Natural killer cell (primary cell): ENCODE data around the gene TYW1B. TPM values are rescaled to one million over a fixed set of nuclear protein-coding genes. Genes with fewer than 3 reads are reported as not detected.
"Not testable (repeated sequence)": the region's sequence is repeated elsewhere in the genome, so short reads cannot be mapped to it uniquely, and the experiment has no call there.

Experiments used
- ATAC-seq, 3 donors: fragments of 150-1000 bp in 2 of 3; fragments of 200-7000 bp in 1 of 3; cut with Tn5 transposase; 1 replicate in 1 of 3; 2 replicates in 2 of 3; pipeline ENCODE4 v1.10.0; 2021; ENCODE audit warnings: mild to moderate bottlenecking in 2 of 3, moderate library complexity in 2 of 3
- DNase-seq, 2 donors: peaks; one replicate each; pipeline versions ENCODE4 v3.0.0 to v3.0.0-alpha.2; 2013 to 2021; ENCODE audit warnings: mixed read lengths in 1 of 2
- H3K27ac ChIP-seq: one replicate; pipeline ENCODE4 v1.5.1; 2013; ENCODE audit warnings: mild to moderate bottlenecking, low read length
- H3K27me3 ChIP-seq: one replicate; pipeline ENCODE4 v1.6.1; 2013; ENCODE audit warnings: low read length; ENCODE audit not compliant: control insufficient read depth, insufficient read depth
- H3K36me3 ChIP-seq: one replicate; pipeline ENCODE4 v1.6.1; 2013; ENCODE audit warnings: low read length; ENCODE audit not compliant: control insufficient read depth, insufficient read depth
- H3K4me1 ChIP-seq: one replicate; pipeline ENCODE4 v1.6.1; 2013; ENCODE audit warnings: low read length; ENCODE audit not compliant: control insufficient read depth, insufficient read depth
- H3K4me3 ChIP-seq: one replicate; pipeline ENCODE4 v1.5.1; 2013; ENCODE audit warnings: low read length
- H3K9me3 ChIP-seq: one replicate; pipeline ENCODE4 v1.6.1; 2013; ENCODE audit warnings: low read length; ENCODE audit not compliant: control insufficient read depth, insufficient read depth
- H3K27ac Mint-ChIP-seq, 2 donors: one replicate each; pipeline ENCODE4 v1.8.0; 2022; ENCODE audit warnings: mild to moderate bottlenecking in 2 of 2, mixed read lengths in 2 of 2, moderate library complexity in 1 of 2
- H3K27me3 Mint-ChIP-seq, 2 donors: one replicate each; pipeline ENCODE4 v1.8.0; 2022; ENCODE audit warnings: low read depth in 2 of 2, mixed read lengths in 2 of 2
- H3K36me3 Mint-ChIP-seq: one replicate; pipeline ENCODE4 v1.8.0; 2022; ENCODE audit warnings: mixed read lengths
- H3K4me1 Mint-ChIP-seq, 2 donors: one replicate each; pipeline ENCODE4 v1.8.0; 2022; ENCODE audit warnings: mixed read lengths in 2 of 2
- H3K4me3 Mint-ChIP-seq: one replicate; pipeline ENCODE4 v1.8.0; 2022; ENCODE audit warnings: mild to moderate bottlenecking, moderate library complexity, mixed read lengths
- H3K9me3 Mint-ChIP-seq, 2 donors: one replicate each; pipeline ENCODE4 v1.8.0; 2022; ENCODE audit warnings: mixed read lengths in 2 of 2
- WGBS: methylation state at CpG from one replicate; pipeline ENCODE4 v1.1.7; 2013; ENCODE audit warnings: missing lambda C conversion rate; ENCODE audit not compliant: insufficient coverage; 5-methylcytosine and 5-hydroxymethylcytosine counted together
- intact Hi-C: fragments of 100-400 bp; cut with micrococcal nuclease; formaldehyde crosslinking; loops from one replicate; pipeline ENCODE4 v1.14.2; 2022
- total RNA-seq, 4 donors: library from RNA; stranded (reverse); fragments of 120-200 nt in 1 of 4; gene quantifications; one replicate each; pipeline versions ENCODE4 v1.2.3 to v1.2.4, GENCODE V29; 2013 to 2022
- TF ChIP-seq, protein P1 (sequence below): fragments of 200-600 bp; IDR thresholded peaks from one replicate; pipeline ENCODE4 v1.8.0; 2022; ENCODE audit warnings: antibody characterized with exemption

Gene TYW1B
- total RNA-seq, 3 donors from 2014 or later (not counting 1 experiment from before 2014, with no cell fraction given): 7.2 to 12.9 (median 7.9) TPM

DNA sequence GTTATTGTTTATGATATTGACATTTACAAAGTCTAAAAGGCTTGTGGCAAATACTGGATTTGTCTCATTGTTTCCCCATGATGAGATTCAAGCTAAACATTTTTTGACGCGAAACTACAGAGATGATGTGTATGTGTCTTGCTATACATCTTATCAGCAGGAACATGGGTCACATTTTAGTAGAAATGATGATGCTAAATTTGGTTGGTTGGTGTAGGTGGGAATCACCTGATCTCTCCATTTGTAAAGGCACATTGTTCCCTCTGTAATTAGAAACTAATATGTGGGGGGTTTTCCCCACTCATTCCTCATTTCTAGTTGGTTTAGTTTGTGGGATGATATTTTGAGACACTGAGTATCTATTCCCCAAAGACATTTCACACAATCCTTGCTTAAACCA, 32.6 kb downstream of the TYW1B start:
- H3K36me3 ChIP-seq, H3K4me1 Mint-ChIP-seq, DNase-seq, H3K27me3 Mint-ChIP-seq, H3K27ac Mint-ChIP-seq, H3K4me3 ChIP-seq, H3K27me3 ChIP-seq, H3K36me3 Mint-ChIP-seq, intact Hi-C loops, H3K4me1 ChIP-seq, H3K27ac ChIP-seq, H3K4me3 Mint-ChIP-seq, ATAC-seq, H3K9me3 ChIP-seq, H3K9me3 Mint-ChIP-seq: not testable (repeated sequence)
- WGBS: 100% methylated on average over 2 of the region's 2 CpGs

DNA sequence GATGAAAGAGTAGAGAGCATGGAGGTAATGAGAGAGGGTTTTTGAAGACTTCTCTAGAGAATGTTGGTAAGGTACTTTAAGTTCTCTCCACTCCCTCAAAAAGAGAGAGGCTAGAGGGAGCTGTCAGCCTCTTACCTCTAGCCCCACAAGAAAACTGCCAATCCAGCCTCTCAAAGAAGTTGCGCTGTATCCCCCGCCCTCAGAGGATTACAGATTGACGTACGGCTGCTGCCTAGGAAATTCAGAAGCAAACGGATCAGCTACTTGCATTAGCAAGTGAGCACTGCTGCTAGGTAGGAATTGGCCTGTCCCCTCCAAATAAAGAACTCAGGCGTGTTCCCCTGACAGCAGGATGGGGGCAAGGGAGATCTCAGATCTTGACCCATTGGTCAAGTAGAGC, 34.2 kb downstream of the TYW1B start:
- no peak for ATAC-seq
- H3K4me1 Mint-ChIP-seq: no peaks in the 10 kb centered on the region
- DNase-seq: no peak
- Histone ChIP-seq H3K9me3 (no peaks in the 10 kb centered on the region), H3K4me3 (no peak overlapping the region), H3K4me1 (no peaks in the 10 kb centered on the region), H3K36me3 (peaks cover 3% of the 10 kb centered on the region), H3K27me3 (no peaks in the 10 kb centered on the region), H3K27ac (no peak overlapping the region)
- H3K36me3 Mint-ChIP-seq: no peaks in the 10 kb centered on the region
- no peaks in the 10 kb centered on the region for H3K27me3 Mint-ChIP-seq
- no peak overlapping the region for H3K27ac Mint-ChIP-seq
- WGBS: 96% methylated on average over 6 of the region's 6 CpGs
- TF ChIP-seq, protein P1, sequence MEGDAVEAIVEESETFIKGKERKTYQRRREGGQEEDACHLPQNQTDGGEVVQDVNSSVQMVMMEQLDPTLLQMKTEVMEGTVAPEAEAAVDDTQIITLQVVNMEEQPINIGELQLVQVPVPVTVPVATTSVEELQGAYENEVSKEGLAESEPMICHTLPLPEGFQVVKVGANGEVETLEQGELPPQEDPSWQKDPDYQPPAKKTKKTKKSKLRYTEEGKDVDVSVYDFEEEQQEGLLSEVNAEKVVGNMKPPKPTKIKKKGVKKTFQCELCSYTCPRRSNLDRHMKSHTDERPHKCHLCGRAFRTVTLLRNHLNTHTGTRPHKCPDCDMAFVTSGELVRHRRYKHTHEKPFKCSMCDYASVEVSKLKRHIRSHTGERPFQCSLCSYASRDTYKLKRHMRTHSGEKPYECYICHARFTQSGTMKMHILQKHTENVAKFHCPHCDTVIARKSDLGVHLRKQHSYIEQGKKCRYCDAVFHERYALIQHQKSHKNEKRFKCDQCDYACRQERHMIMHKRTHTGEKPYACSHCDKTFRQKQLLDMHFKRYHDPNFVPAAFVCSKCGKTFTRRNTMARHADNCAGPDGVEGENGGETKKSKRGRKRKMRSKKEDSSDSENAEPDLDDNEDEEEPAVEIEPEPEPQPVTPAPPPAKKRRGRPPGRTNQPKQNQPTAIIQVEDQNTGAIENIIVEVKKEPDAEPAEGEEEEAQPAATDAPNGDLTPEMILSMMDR: no peak
- H3K9me3 Mint-ChIP-seq: no peaks in the 10 kb centered on the region
- no peak overlapping the region for H3K4me3 Mint-ChIP-seq
- intact Hi-C loops: no loop called here

DNA sequence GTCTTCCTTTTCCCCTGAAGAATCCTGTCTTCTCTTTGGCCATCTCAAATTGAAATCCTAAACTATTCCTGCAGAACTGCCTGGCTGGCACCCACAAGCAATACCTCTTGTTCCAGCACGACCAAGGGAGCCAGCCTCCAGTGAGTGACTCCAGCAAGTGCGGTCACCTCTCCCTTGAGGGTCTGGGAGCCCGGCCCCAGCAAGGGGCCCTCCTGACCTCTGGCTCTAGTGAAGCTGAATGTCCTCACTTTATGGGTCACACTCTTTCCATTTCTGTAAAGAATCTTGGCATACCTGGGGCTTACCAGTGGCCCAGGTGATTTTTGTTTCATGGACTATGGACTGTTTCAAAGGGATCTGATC, 37.3 kb downstream of the TYW1B start:
- intact Hi-C loops, H3K27ac Mint-ChIP-seq: not testable (repeated sequence)

DNA sequence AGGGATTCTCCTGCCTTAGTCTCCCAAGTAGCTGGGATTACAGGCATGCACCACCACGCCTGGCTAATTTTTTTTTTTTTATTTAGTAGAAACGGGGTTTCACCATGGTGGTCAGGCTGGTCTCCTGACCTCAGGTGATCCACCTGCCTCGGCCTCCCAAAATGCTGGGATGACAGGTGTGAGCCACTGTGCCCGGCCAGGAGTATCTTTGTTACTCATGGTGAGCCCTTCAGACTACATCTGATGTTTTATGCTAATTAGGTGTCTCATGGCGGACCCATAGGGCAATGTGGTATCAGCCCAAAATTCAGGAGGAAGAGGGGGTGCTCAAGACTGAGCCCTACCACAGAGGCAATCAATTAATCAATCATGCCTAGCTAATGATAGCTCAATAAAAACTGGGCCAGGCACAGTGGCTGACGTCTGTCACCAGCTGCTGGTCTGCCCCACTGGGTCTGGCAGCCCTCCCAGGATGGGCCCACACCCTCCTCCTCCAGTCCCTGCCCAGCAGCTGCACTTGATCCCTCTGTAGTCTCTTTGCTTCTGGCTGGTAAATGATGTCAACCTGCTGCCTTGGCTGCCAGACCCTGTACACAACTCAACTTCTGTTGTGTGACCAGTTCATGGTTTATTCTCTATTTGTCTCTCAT, 37.8 kb downstream of the TYW1B start:
- H3K9me3 Mint-ChIP-seq, H3K4me3 ChIP-seq, H3K27me3 ChIP-seq, H3K4me3 Mint-ChIP-seq, H3K27ac ChIP-seq, H3K9me3 ChIP-seq, H3K27me3 Mint-ChIP-seq, H3K4me1 Mint-ChIP-seq, H3K36me3 Mint-ChIP-seq, DNase-seq, H3K36me3 ChIP-seq, H3K27ac Mint-ChIP-seq, H3K4me1 ChIP-seq, intact Hi-C loops, ATAC-seq: not testable (repeated sequence)
- 94% methylated on average over 6 of the region's 6 CpGs for WGBS

More for the DNA sequence above, 37.3 kb downstream of the TYW1B start:
- H3K4me1 ChIP-seq, H3K9me3 ChIP-seq, DNase-seq, H3K27me3 ChIP-seq, H3K36me3 Mint-ChIP-seq, H3K4me3 Mint-ChIP-seq, H3K9me3 Mint-ChIP-seq, H3K27ac ChIP-seq, ATAC-seq, H3K4me3 ChIP-seq, H3K36me3 ChIP-seq, H3K27me3 Mint-ChIP-seq, H3K4me1 Mint-ChIP-seq: not testable (repeated sequence)
- 93% methylated on average over 2 of the region's 3 CpGs for WGBS

DNA sequence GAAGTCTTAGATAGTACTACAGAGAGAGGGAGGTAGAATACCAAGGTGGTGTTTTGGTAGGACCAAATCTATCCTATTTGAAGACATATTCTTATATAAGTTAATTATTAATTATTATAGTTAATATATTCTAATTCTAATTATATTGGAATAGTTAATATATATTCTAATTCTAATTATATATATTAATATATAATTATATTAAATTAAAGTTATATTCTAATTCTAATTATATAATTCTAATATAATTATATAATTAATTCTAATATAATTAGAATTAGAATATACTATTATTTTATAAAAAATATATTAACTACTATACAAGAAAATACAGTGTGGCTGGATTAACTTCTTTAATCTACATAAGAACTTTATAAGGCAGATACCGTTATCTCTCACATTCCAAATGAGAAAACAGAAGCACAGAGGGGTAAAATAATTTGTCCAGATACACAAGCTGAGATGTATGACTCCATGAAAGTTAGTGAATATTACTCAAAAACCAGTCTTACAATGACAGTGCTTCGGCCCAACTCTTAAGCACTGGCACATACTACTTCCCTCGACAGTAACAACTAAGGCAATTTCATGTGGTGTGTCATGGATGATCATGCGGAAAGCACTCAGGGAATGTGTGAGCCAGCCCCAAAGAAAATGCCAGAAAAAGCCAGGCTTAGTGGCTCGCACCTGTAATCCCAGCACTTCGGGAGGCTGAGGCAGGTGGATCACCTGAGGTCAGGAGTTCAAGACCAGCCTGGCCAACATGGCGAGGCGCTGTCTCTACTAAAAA, 42.6 kb downstream of the TYW1B start:
- no peak overlapping the region for H3K4me3 Mint-ChIP-seq
- TF ChIP-seq, protein P1: no peak
- no peaks in the 10 kb centered on the region for H3K4me1 Mint-ChIP-seq
- no peaks in the 10 kb centered on the region for H3K27me3 Mint-ChIP-seq
- no peaks in the 10 kb centered on the region for H3K27me3 ChIP-seq
- H3K36me3 ChIP-seq: no peaks in the 10 kb centered on the region
- H3K4me1 ChIP-seq: no peaks in the 10 kb centered on the region
- H3K27ac Mint-ChIP-seq: no peak overlapping the region
- intact Hi-C loops: no loop called here
- DNase-seq: no peak
- H3K36me3 Mint-ChIP-seq: no peaks in the 10 kb centered on the region
- WGBS: 92% methylated on average over 7 of the region's 8 CpGs
- no peak for ATAC-seq
- H3K9me3 ChIP-seq: no peaks in the 10 kb centered on the region
- H3K9me3 Mint-ChIP-seq: no peaks in the 10 kb centered on the region
- no peak overlapping the region for H3K4me3 ChIP-seq
- H3K27ac ChIP-seq: no peak overlapping the region

DNA sequence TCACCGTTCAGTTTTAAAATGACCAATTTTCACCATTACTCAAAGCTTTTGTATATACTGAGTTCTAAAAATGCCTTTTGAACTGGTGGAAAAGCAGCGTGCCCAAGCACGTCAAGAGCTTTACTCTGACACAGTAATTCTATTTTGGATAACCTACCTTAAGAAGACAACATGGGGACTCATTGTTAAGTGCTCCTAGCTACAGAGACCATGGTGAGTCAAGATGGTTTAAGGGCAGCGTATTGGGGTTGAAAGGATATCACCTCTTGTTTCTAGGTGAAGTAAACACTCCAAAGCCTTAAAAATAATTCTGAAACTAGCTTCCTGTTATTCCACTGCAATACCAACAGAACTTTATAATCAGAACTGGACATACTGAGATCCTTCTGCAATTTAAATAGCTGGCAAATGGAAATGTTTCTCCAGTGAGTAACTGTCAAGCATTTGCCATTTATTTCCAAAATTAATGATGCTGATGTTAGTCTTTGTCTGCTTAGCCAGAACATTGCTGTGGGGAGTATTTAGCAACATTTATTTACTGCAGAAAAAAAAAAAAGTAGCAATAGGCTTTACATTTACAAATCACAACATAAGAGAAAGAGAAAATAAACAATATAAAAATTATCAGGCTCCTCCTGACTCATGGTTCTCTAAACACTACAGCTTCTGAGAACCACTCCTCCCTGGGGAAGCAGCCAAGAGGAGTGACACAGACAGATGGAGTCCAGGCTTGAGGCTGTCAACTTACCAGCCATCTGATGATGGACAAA, 44.2 kb downstream of the TYW1B start:
- DNase-seq, H3K9me3 ChIP-seq, H3K27me3 Mint-ChIP-seq, H3K4me1 ChIP-seq, H3K27ac ChIP-seq, H3K4me3 Mint-ChIP-seq, intact Hi-C loops, H3K36me3 ChIP-seq, H3K9me3 Mint-ChIP-seq, H3K27me3 ChIP-seq, H3K27ac Mint-ChIP-seq, H3K4me3 ChIP-seq, ATAC-seq, H3K36me3 Mint-ChIP-seq, H3K4me1 Mint-ChIP-seq: not testable (repeated sequence)
- WGBS: 81% methylated on average over 3 of the region's 4 CpGs
